Peyer's patch (tissue), 4 donors: Measurements from ENCODE around the gene RFTN1.

ENCODE experiments used
- CTCF ChIP-seq, 6 experiments: fragments of 450-650 bp in 4 of 6; fragments of 200-600 bp in 2 of 6; sonication (generic) in 1 of 6; IDR thresholded peaks; one replicate each; pipeline ENCODE4 v1.5.1; 2017 to 2019; ENCODE audit warnings: antibody characterized with exemption in 6 of 6, mild to moderate bottlenecking in 3 of 6, moderate library complexity in 1 of 6
- POLR2A ChIP-seq, 2 donors: fragments of 450-650 bp; IDR thresholded peaks; one replicate each; pipeline ENCODE4 v1.5.1; 2017; ENCODE audit warnings: antibody characterized with exemption in 2 of 2, mild to moderate bottlenecking in 2 of 2, moderate library complexity in 2 of 2

- no peak for TF ChIP-seq CTCF (IDR thresholded peaks at IDR 0.05)
- TF ChIP-seq POLR2A (IDR thresholded peaks at IDR 0.05), result no peak
Measured at GRCh38 chr3:16272588-16272987, 240.9 kb downstream of the RFTN1 start.
